Activated T-cell treated with anti-CD3 and anti-CD28 coated beads for 1 hour (primary cell): ENCODE results near the gene ACVR2B.
A peak's percentile ranks its signal among the peaks of the same experiment; 100 is the strongest.

Source experiments
- DNase-seq: peaks from one replicate; pipeline ENCODE4 v3.0.0-alpha.2; 2020; ENCODE audit warnings: low read depth

ACVR2B gene

GRCh38 chr3:38488949-38489348 is 35.3 kb downstream of the ACVR2B start:
- DNase-seq: no peak

- no peak for DNase-seq
Observed at GRCh38 chr3:38489766-38490165, 36.1 kb downstream of the ACVR2B start.

GRCh38 chr3:38490281-38491030 is 36.8 kb downstream of the ACVR2B start:
- no peak for DNase-seq

- no peak for DNase-seq
Observed at GRCh38 chr3:38491215-38491614, 37.5 kb downstream of the ACVR2B start.

- no peak for DNase-seq
Observed at GRCh38 chr3:38493031-38493430, 39.3 kb downstream of the ACVR2B start.

- peak; percentile 98 for DNase-seq
Observed at GRCh38 chr3:38496131-38496910, 42.6 kb downstream of the ACVR2B start, which contains the start of gene EXOG. Gene EXOG (plus strand): TSS chr3:38496340. CDS start chr3:38496368, 28 bp downstream.

GRCh38 chr3:38497031-38497430 is 43.3 kb downstream of the ACVR2B start:
- no peak for DNase-seq

- DNase-seq: no peak
Observed at GRCh38 chr3:38500688-38501417, 47.2 kb downstream of the ACVR2B start.

GRCh38 chr3:38507120-38507519 is 53.4 kb downstream of the ACVR2B start:
- DNase-seq: no peak

- no peak for DNase-seq
Observed at GRCh38 chr3:38509732-38510131, 56.0 kb downstream of the ACVR2B start.

- DNase-seq: no peak
Observed at GRCh38 chr3:38510631-38511030, 56.9 kb downstream of the ACVR2B start.

GRCh38 chr3:38511546-38511945 is 57.9 kb downstream of the ACVR2B start:
- DNase-seq: no peak

GRCh38 chr3:38515367-38515766 is 61.7 kb downstream of the ACVR2B start:
- DNase-seq: no peak

GRCh38 chr3:38516669-38517068 is 63.0 kb downstream of the ACVR2B start:
- no peak for DNase-seq

GRCh38 chr3:38519000-38519399 is 65.3 kb downstream of the ACVR2B start:
- DNase-seq: no peak

GRCh38 chr3:38519651-38520050 is 66.0 kb downstream of the ACVR2B start:
- no peak for DNase-seq

GRCh38 chr3:38521391-38521987 is 67.8 kb downstream of the ACVR2B start:
- DNase-seq: peak; percentile 51

- no peak for DNase-seq
Observed at GRCh38 chr3:38522002-38522401, 68.3 kb downstream of the ACVR2B start.

GRCh38 chr3:38524141-38524739 is 70.5 kb downstream of the ACVR2B start:
- DNase-seq: no peak

GRCh38 chr3:38526792-38527191 is 73.1 kb downstream of the ACVR2B start:
- no peak for DNase-seq

- DNase-seq: no peak
Observed at GRCh38 chr3:38528457-38528856, 74.8 kb downstream of the ACVR2B start.

GRCh38 chr3:38532529-38532928 is 78.8 kb downstream of the ACVR2B start:
- DNase-seq: no peak
